DMS153 treated with DMSO at 0.1 percent for 48 hours (cell line): ENCODE results near the gene DGKB.

Source experiments
- DNase-seq: peaks from one replicate; lab custom pipeline; 2025; ENCODE audit not compliant: unreplicated experiment; lab: John Stamatoyannopoulos, UW

DGKB gene

GRCh38 chr7:14156436-14156835 lies 746.1 kb downstream of the DGKB start:
- no peak for DNase-seq

- DNase-seq, result no peak
Observed at GRCh38 chr7:14148974-14149373, 753.6 kb downstream of the DGKB start.

- DNase-seq, result no peak
Observed at GRCh38 chr7:14147532-14147931, 755.0 kb downstream of the DGKB start.

- no peak for DNase-seq
Observed at GRCh38 chr7:14144538-14144937, 758.0 kb downstream of the DGKB start.

GRCh38 chr7:14144109-14144508 lies 758.4 kb downstream of the DGKB start:
- DNase-seq, result no peak

GRCh38 chr7:14137676-14138075 lies 764.9 kb downstream of the DGKB start:
- DNase-seq, result no peak

GRCh38 chr7:14133752-14134151 lies 768.8 kb downstream of the DGKB start:
- no peak for DNase-seq

GRCh38 chr7:14125998-14126397 lies 776.6 kb downstream of the DGKB start:
- no peak for DNase-seq

- DNase-seq, result no peak
Observed at GRCh38 chr7:14124716-14125115, 777.8 kb downstream of the DGKB start.

GRCh38 chr7:14123923-14124322 lies 778.6 kb downstream of the DGKB start:
- DNase-seq, result no peak

GRCh38 chr7:14115701-14116100 lies 786.9 kb downstream of the DGKB start:
- DNase-seq, result no peak

GRCh38 chr7:14104861-14105260 lies 797.7 kb downstream of the DGKB start:
- DNase-seq, result no peak

- DNase-seq, result no peak
Observed at GRCh38 chr7:14096159-14096558, 806.4 kb downstream of the DGKB start.

GRCh38 chr7:14095233-14095950 lies 807.2 kb downstream of the DGKB start:
- DNase-seq, result no peak
